Lower lobe of right lung (tissue), 2 donors: ENCODE measurements around the gene MCU. TPM values are rescaled to one million over a fixed set of nuclear protein-coding genes. Genes with fewer than 3 reads are reported as not detected.

Experiments
- ATAC-seq, 2 donors: fragments of 200-7000 bp; cut with Tn5 transposase; one replicate each; pipeline ENCODE4 v1.9.1; 2020 to 2022; ENCODE audit warnings: mild to moderate bottlenecking in 2 of 2, moderate library complexity in 2 of 2
- DNase-seq: peaks from one replicate; pipeline ENCODE4 v3.0.0-alpha.2; 2020
- H3K27ac ChIP-seq: fragments of 200-600 bp; one replicate; pipeline ENCODE4 v1.8.0; 2022
- H3K27me3 ChIP-seq: fragments of 200-600 bp; one replicate; pipeline ENCODE4 v1.8.0; 2022; ENCODE audit warnings: low read depth
- H3K36me3 ChIP-seq: fragments of 200-600 bp; one replicate; pipeline ENCODE4 v1.8.0; 2022; ENCODE audit warnings: mild to moderate bottlenecking
- H3K4me1 ChIP-seq: fragments of 200-600 bp; one replicate; pipeline ENCODE4 v1.8.0; 2022
- H3K4me3 ChIP-seq: fragments of 200-600 bp; one replicate; pipeline ENCODE4 v1.8.0; 2022; ENCODE audit warnings: mild to moderate bottlenecking
- H3K9me3 ChIP-seq: fragments of 200-600 bp; one replicate; pipeline ENCODE4 v1.8.0; 2022
- intact Hi-C: fragments of 100-400 bp; cut with DNase I; formaldehyde crosslinking; loops from one replicate; pipeline ENCODE4 v1.11.0; 2022
- microRNA-seq: library from miRNA; unstranded; fragments of <30 nt; microRNA quantifications from one replicate; pipeline ENCODE4 v1.2.0, GENCODE V29; 2020; ENCODE audit warnings: borderline number of aligned reads
- total RNA-seq: library from RNA; stranded (reverse); fragmentation: NEBNext Ultra II Directional; extraction: Animal tissue kit (Norgen Biotek cat#: 25700); gene quantifications from one replicate; pipeline ENCODE4 v1.2.1, GENCODE V29; 2021
- TF ChIP-seq, protein P1 (sequence below): fragments of 200-600 bp; IDR thresholded peaks from one replicate; pipeline ENCODE4 v1.8.0; 2022; ENCODE audit warnings: antibody characterized with exemption, mild to moderate bottlenecking
- donor health status: DM: no; HTN: yes; CAD: no; lungs with severe emphysema.

MCU gene
- total RNA-seq, 1 donor from 2014 or later: 24.2 TPM

DNA sequence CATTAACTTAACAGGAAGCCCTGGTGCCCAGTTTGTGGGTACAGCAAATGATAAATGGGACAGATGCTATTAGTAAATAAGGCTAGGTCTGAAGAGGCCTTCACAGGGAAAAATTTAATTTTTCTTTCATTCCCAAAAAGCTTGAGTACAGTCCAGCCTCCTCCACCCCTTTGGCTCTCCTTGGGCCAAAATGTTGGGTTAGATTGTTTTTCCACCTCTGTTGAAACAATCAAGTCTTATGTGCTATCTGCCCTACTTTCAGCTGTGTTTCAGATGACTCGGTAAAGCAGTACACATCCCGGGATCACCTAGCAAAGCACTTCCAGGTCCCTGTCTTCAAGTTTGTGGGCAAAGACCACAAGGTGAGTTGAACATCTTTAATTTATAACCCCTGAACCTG, 238.3 kb downstream of the MCU start:
- Histone ChIP-seq H3K36me3 (no peaks in the 10 kb centered on the region), H3K4me3 (no peak overlapping the region), H3K27me3 (no peaks in the 10 kb centered on the region), H3K27ac (no peak overlapping the region), H3K9me3 (no peaks in the 10 kb centered on the region), H3K4me1 (no peaks in the 10 kb centered on the region)
- no peak for DNase-seq
- no peak for ATAC-seq
- TF ChIP-seq, protein P1, sequence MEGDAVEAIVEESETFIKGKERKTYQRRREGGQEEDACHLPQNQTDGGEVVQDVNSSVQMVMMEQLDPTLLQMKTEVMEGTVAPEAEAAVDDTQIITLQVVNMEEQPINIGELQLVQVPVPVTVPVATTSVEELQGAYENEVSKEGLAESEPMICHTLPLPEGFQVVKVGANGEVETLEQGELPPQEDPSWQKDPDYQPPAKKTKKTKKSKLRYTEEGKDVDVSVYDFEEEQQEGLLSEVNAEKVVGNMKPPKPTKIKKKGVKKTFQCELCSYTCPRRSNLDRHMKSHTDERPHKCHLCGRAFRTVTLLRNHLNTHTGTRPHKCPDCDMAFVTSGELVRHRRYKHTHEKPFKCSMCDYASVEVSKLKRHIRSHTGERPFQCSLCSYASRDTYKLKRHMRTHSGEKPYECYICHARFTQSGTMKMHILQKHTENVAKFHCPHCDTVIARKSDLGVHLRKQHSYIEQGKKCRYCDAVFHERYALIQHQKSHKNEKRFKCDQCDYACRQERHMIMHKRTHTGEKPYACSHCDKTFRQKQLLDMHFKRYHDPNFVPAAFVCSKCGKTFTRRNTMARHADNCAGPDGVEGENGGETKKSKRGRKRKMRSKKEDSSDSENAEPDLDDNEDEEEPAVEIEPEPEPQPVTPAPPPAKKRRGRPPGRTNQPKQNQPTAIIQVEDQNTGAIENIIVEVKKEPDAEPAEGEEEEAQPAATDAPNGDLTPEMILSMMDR: no peak
- intact Hi-C loops: no loop called here

DNA sequence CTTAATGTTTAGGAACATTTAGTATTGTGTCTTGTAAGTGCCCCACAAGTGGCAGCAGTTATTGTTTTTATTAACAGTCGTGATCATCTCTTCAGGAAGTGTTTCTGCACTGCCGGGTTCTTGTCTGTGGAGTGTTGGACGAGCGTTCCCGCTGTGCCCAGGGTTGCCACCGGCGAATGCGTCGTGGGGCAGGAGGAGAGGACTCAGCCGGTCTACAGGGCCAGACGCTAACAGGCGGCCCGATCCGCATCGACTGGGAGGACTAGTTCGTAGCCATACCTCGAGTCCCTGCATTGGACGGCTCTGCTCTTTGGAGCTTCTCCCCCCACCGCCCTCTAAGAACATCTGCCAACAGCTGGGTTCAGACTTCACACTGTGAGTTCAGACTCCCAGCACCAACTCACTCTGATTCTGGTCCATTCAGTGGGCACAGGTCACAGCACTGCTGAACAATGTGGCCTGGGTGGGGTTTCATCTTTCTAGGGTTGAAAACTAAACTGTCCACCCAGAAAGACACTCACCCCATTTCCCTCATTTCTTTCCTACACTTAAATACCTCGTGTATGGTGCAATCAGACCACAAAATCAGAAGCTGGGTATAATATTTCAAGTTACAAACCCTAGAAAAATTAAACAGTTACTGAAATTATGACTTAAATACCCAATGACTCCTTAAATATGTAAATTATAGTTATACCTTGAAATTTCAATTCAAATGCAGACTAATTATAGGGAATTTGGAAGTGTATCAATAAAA, 240.5 kb downstream of the MCU start:
- intact Hi-C loops: no loop called here
- Histone ChIP-seq H3K4me1 (no peaks in the 10 kb centered on the region), H3K27ac (no peak overlapping the region), H3K36me3 (no peaks in the 10 kb centered on the region), H3K4me3 (no peak overlapping the region), H3K9me3 (no peaks in the 10 kb centered on the region), H3K27me3 (no peaks in the 10 kb centered on the region)
- no peak for ATAC-seq
- TF ChIP-seq, protein P1: no peak
- DNase-seq: no peak

DNA sequence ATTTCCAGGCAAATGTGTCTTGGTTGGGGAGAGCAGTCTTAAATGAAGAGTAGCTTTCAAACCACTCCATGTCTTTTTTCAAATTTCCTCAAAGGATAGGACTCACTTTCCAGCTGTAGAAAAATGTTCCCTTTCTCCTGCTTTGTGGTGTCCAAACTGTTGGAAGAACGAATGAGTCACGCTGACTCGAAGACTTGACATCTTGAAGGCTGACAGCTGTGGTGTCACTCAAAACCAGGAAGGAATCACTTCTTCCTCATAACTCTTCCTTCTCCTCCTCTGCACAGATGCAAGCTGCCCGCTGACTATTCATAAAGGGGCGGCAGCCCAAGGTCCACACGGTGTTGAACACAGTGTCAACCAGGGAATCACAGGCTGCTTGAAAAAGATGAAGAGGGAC, 243.4 kb downstream of the MCU start:
- DNase-seq: no peak
- H3K9me3 ChIP-seq: no peaks in the 10 kb centered on the region
- TF ChIP-seq, protein P1: no peak
- no peaks in the 10 kb centered on the region for H3K4me1 ChIP-seq
- no peak overlapping the region for H3K27ac ChIP-seq
- intact Hi-C loops: no loop called here
- H3K27me3 ChIP-seq: no peaks in the 10 kb centered on the region
- H3K36me3 ChIP-seq: no peaks in the 10 kb centered on the region
- ATAC-seq: no peak
- H3K4me3 ChIP-seq: no peak overlapping the region

Small RNA genes within 50 kb of the gene (microRNA-seq; reads per million reads assigned to microRNA genes)
- not detected for gene MIR4676

Other genes with a start within 250 kb of the MCU start
- 57.1 TPM for gene MICU1, start 66.1 kb upstream of the MCU start, total RNA-seq
- gene OIT3, start 201.6 kb downstream of the MCU start, total RNA-seq: 0.18 TPM